ENCODE data around the gene GDF7. TPM values are rescaled to one million over a fixed set of nuclear protein-coding genes. Genes with fewer than 3 reads are reported as not detected.
A peak's percentile ranks its signal among the peaks of the same experiment; 100 is the strongest.

The GDF7 gene
- polyA plus RNA-seq, 3 donors: not detected

GRCh38 chr2:20642055-20642971 lies 24.6 kb upstream of the GDF7 start:
- Mint-ChIP-seq H3K36me3 (peaks cover 83 to 96% of the 10 kb centered on the region in 2 donors), H3K4me3 (no peak overlapping the region), H3K4me1 (peaks cover 15% of the 10 kb centered on the region), H3K27ac (peak overlapping the region in 4 of 7 donors; percentile 61 to 81 (median 76)), H3K27me3 (ENCODE audit: low read depth in 3 of 3) (peaks cover 0 to 5% (median 0%) of the 10 kb centered on the region in 3 donors), H3K9me3 (no peaks in the 10 kb centered on the region)
- intact Hi-C loops (cut with micrococcal nuclease): loop anchor here (5.0 to 10.0 kb wide), 3 partner anchors 190 to 758 kb away; no protein-coding TSS in a partner anchor
- TF ChIP-seq CTCF (IDR thresholded peaks at IDR 0.05): peak; percentile 89
- 43% methylated on average over 19 of the region's 26 CpGs for WGBS (ENCODE audit: insufficient coverage)
- Histone ChIP-seq H3K4me1 (ENCODE audit: control insufficient read depth in 1 of 2, insufficient read depth in 2 of 2, low read length in 2 of 2) (no peaks in the 10 kb centered on the region), H4K20me1 (ENCODE audit: insufficient read depth, low read length) (peaks cover 80% of the 10 kb centered on the region), H3K27ac (ENCODE audit: low read depth in 1 of 2, low read length in 2 of 2) (peak overlapping the region in 1 of 2 donors; percentile 27), H3K79me2 (ENCODE audit: insufficient read depth, low read length) (peaks cover 14% of the 10 kb centered on the region), H3K9ac (ENCODE audit: insufficient read depth, low read length, poor library complexity, severe bottlenecking) (no peak overlapping the region), H2AFZ (ENCODE audit: insufficient read depth, low read depth, low read length, poor library complexity, severe bottlenecking) (no peak overlapping the region), H3K27me3 (ENCODE audit: control insufficient read depth in 2 of 2, insufficient read depth in 2 of 2, low read length in 2 of 2) (no peaks in the 10 kb centered on the region), H3K4me2 (replicated peaks; ENCODE audit: extremely low read depth, low read length, poor library complexity, severe bottlenecking) (no peak overlapping the region), H3K9me3 (replicated peaks in 1 of 2; ENCODE audit: control insufficient read depth in 1 of 2, insufficient read depth in 1 of 2, low read length in 2 of 2) (no peaks in the 10 kb centered on the region), H3K36me3 (replicated peaks in 1 of 2; ENCODE audit: control insufficient read depth in 1 of 2, insufficient read depth in 2 of 2, low read length in 2 of 2) (peaks cover 85 to 98% of the 10 kb centered on the region in 2 donors), H3K4me3 (replicated peaks in 1 of 3; ENCODE audit: low read depth in 2 of 3, low read length in 3 of 3) (no peak overlapping the region)
- DNase-seq: peak; percentile 53 to 65 (median 57)

GRCh38 chr2:20643060-20643459 lies 23.9 kb upstream of the GDF7 start:
- DNase-seq: no peak
- intact Hi-C loops (cut with micrococcal nuclease): loop anchor here (5.0 to 10.0 kb wide), 3 partner anchors 191 to 758 kb away; no protein-coding TSS in a partner anchor
- Histone ChIP-seq H3K9ac (ENCODE audit: insufficient read depth, low read length, poor library complexity, severe bottlenecking) (no peak overlapping the region), H3K4me3 (replicated peaks in 1 of 3; ENCODE audit: low read depth in 2 of 3, low read length in 3 of 3) (no peak overlapping the region), H3K4me1 (ENCODE audit: control insufficient read depth in 1 of 2, insufficient read depth in 2 of 2, low read length in 2 of 2) (no peaks in the 10 kb centered on the region), H2AFZ (ENCODE audit: insufficient read depth, low read depth, low read length, poor library complexity, severe bottlenecking) (no peak overlapping the region), H4K20me1 (ENCODE audit: insufficient read depth, low read length) (peaks cover 88% of the 10 kb centered on the region), H3K27ac (ENCODE audit: low read depth in 1 of 2, low read length in 2 of 2) (no peak overlapping the region), H3K36me3 (replicated peaks in 1 of 2; ENCODE audit: control insufficient read depth in 1 of 2, insufficient read depth in 2 of 2, low read length in 2 of 2) (peaks cover 77 to 96% of the 10 kb centered on the region in 2 donors), H3K27me3 (ENCODE audit: control insufficient read depth in 2 of 2, insufficient read depth in 2 of 2, low read length in 2 of 2) (no peaks in the 10 kb centered on the region), H3K79me2 (ENCODE audit: insufficient read depth, low read length) (peaks cover 21% of the 10 kb centered on the region), H3K9me3 (replicated peaks in 1 of 2; ENCODE audit: control insufficient read depth in 1 of 2, insufficient read depth in 1 of 2, low read length in 2 of 2) (no peaks in the 10 kb centered on the region), H3K4me2 (replicated peaks; ENCODE audit: extremely low read depth, low read length, poor library complexity, severe bottlenecking) (no peak overlapping the region)
- Mint-ChIP-seq H3K4me1 (peaks cover 19% of the 10 kb centered on the region), H3K27me3 (ENCODE audit: low read depth in 3 of 3) (peaks cover 0 to 5% (median 1%) of the 10 kb centered on the region in 3 donors), H3K36me3 (peaks cover 77 to 88% of the 10 kb centered on the region in 2 donors), H3K4me3 (no peak overlapping the region), H3K27ac (peak overlapping the region in 2 of 7 donors; percentile 26 to 73), H3K9me3 (peaks cover 0 to under 1% (median 0%) of the 10 kb centered on the region in 7 donors)
- no peak for TF ChIP-seq CTCF (IDR thresholded peaks at IDR 0.05)
- WGBS (ENCODE audit: insufficient coverage): 100% methylated on average over 2 of the region's 7 CpGs

Data from CD14-positive monocyte (primary cell).